ENCODE measurements around the gene SETD2. TPM values are rescaled to one million over a fixed set of nuclear protein-coding genes. Genes with fewer than 3 reads are reported as not detected.
"Not testable (repeated sequence)": the region's sequence is repeated elsewhere in the genome, so short reads cannot be mapped to it uniquely, and the experiment has no call there.

SETD2 gene
- 47.6 and 48.8 TPM in 2 replicates for total RNA-seq (2022)
- Bru-seq, nascent RNA = percentile 87 among the genes with signal in this experiment
- BruChase-seq, experiment 1, labeled RNA remaining after a 2-hour chase = percentile 87 among the genes with signal in this experiment
- percentile 85 among the genes with signal in this experiment for BruChase-seq, experiment 2, labeled RNA remaining after a 6-hour chase
- long read RNA-seq, partial matches to known transcripts = 8 of 10 reads
- long read RNA-seq, other reads (novel, unspliced or antisense) = 2 of 10 reads

- no peaks in the 10 kb centered on the region for H3K9me3 ChIP-seq
- TF ChIP-seq CTCF (IDR thresholded peaks at IDR 0.05; ENCODE audit: insufficient read depth in 1 of 2, low read depth in 1 of 2, low read length in 1 of 2, severe bottlenecking in 1 of 2, unreplicated experiment in 1 of 2) = peak in 1 of 2 experiments; percentile 36
- peak within 1 kb of the TSS; percentile 95 for H3K4me3 ChIP-seq (ENCODE audit: low read depth, low read length)
- ChIA-PET POLR2A (interaction anchor here (0.5 to 0.7 kb wide), 7 partner anchors 99 to 1683 kb away, joined by 3 to 5 read pairs (median 3); partner anchors contain the start of genes KLHL18 and PTPN23), CTCF (interaction anchor here (0.8 to 0.9 kb wide), 2 partner anchors 32 to 160 kb away, joined by 3 to 4 read pairs; no protein-coding TSS in a partner anchor)
- peak; percentile 94 to 96 for DNase-seq
- H3K4me1 ChIP-seq = peaks cover 10% of the 10 kb centered on the region; the same call in 1 of the 2 replicates
- intact Hi-C loops (cut with micrococcal nuclease; ENCODE audit: unreplicated experiment) = loop anchor here (1.0 to 5.0 kb wide), 2 partner anchors 118 to 160 kb away; partner anchors contain the start of genes KIF9 and KLHL18
- peaks cover 13% of the 10 kb centered on the region for H3K36me3 Mint-ChIP-seq (ENCODE audit: insufficient read depth, unreplicated experiment)
- H3K4me1 Mint-ChIP-seq (ENCODE audit: low read depth, unreplicated experiment) = peaks cover 25% of the 10 kb centered on the region
- peak within 1 kb of the TSS; percentile 81 for H3K27ac Mint-ChIP-seq (ENCODE audit: unreplicated experiment)
- H3K36me3 ChIP-seq (ENCODE audit: control insufficient read depth, insufficient read depth, low read length) = no peaks in the 10 kb centered on the region
- no peaks in the 10 kb centered on the region for H3K9me3 Mint-ChIP-seq (ENCODE audit: unreplicated experiment)
- no peaks in the 10 kb centered on the region for H3K27me3 Mint-ChIP-seq (ENCODE audit: insufficient read depth, unreplicated experiment)
- no peaks in the 10 kb centered on the region for H3K27me3 ChIP-seq (replicated peaks; ENCODE audit: control insufficient read depth, insufficient read depth, low read length)
- no TSS peak for BruUV-seq (replicated peaks)
- peak within 1 kb of the TSS; percentile 78 for H3K4me3 Mint-ChIP-seq (ENCODE audit: unreplicated experiment)
These were observed at the start of gene SETD2 for GRCh38 chr3:47164007-47164881. TSS of gene SETD2 (minus strand) at chr3:47164113. CDS start at chr3:47163924, 189 bp downstream.

GRCh38 chr3:47210863-47211405 is 47.0 kb upstream of the SETD2 start:
- Mint-ChIP-seq H3K9me3 (ENCODE audit: unreplicated experiment) (no peaks in the 10 kb centered on the region), H3K4me3 (ENCODE audit: unreplicated experiment) (no peak overlapping the region), H3K27me3 (ENCODE audit: insufficient read depth, unreplicated experiment) (no peaks in the 10 kb centered on the region), H3K27ac (ENCODE audit: unreplicated experiment) (no peak overlapping the region), H3K4me1 (ENCODE audit: low read depth, unreplicated experiment) (no peaks in the 10 kb centered on the region), H3K36me3 (ENCODE audit: insufficient read depth, unreplicated experiment) (no peaks in the 10 kb centered on the region)
- no TSS peak for BruUV-seq (replicated peaks)
- H3K4me3 ChIP-seq (ENCODE audit: low read depth, low read length) = no peak overlapping the region
- ChIA-PET POLR2A (no interaction called here), CTCF (no interaction called here)
- no peaks in the 10 kb centered on the region for H3K36me3 ChIP-seq (ENCODE audit: control insufficient read depth, insufficient read depth, low read length)
- intact Hi-C loops (cut with micrococcal nuclease; ENCODE audit: unreplicated experiment) = no loop called here
- H3K4me1 ChIP-seq = no peaks in the 10 kb centered on the region
- H3K27me3 ChIP-seq (replicated peaks; ENCODE audit: control insufficient read depth, insufficient read depth, low read length) = no peaks in the 10 kb centered on the region
- H3K9me3 ChIP-seq = no peaks in the 10 kb centered on the region
- TF ChIP-seq CTCF (IDR thresholded peaks at IDR 0.05; ENCODE audit: insufficient read depth in 1 of 2, low read depth in 1 of 2, low read length in 1 of 2, severe bottlenecking in 1 of 2, unreplicated experiment in 1 of 2) = no peak
- DNase-seq = no peak

- H3K4me3 ChIP-seq (ENCODE audit: low read depth, low read length); H3K9me3 ChIP-seq; CTCF ChIA-PET; H3K4me1 ChIP-seq; BruUV-seq (replicated peaks); H3K4me3 Mint-ChIP-seq (ENCODE audit: unreplicated experiment); H3K36me3 Mint-ChIP-seq (ENCODE audit: insufficient read depth, unreplicated experiment); H3K9me3 Mint-ChIP-seq (ENCODE audit: unreplicated experiment); intact Hi-C loops (cut with micrococcal nuclease; ENCODE audit: unreplicated experiment); POLR2A ChIA-PET; H3K4me1 Mint-ChIP-seq (ENCODE audit: low read depth, unreplicated experiment); H3K36me3 ChIP-seq (ENCODE audit: control insufficient read depth, insufficient read depth, low read length); H3K27ac Mint-ChIP-seq (ENCODE audit: unreplicated experiment); DNase-seq; H3K27me3 Mint-ChIP-seq (ENCODE audit: insufficient read depth, unreplicated experiment); H3K27me3 ChIP-seq (replicated peaks; ENCODE audit: control insufficient read depth, insufficient read depth, low read length): not testable (repeated sequence)
These were observed 42.1 kb upstream of the SETD2 start for GRCh38 chr3:47206022-47206421.
